Measurements from ENCODE around the gene E2F7. TPM values are rescaled to one million over a fixed set of nuclear protein-coding genes. Genes with fewer than 3 reads are reported as not detected.

The E2F7 gene
- total RNA-seq, 1 donor from 2014 or later: 0.27 TPM

DNA sequence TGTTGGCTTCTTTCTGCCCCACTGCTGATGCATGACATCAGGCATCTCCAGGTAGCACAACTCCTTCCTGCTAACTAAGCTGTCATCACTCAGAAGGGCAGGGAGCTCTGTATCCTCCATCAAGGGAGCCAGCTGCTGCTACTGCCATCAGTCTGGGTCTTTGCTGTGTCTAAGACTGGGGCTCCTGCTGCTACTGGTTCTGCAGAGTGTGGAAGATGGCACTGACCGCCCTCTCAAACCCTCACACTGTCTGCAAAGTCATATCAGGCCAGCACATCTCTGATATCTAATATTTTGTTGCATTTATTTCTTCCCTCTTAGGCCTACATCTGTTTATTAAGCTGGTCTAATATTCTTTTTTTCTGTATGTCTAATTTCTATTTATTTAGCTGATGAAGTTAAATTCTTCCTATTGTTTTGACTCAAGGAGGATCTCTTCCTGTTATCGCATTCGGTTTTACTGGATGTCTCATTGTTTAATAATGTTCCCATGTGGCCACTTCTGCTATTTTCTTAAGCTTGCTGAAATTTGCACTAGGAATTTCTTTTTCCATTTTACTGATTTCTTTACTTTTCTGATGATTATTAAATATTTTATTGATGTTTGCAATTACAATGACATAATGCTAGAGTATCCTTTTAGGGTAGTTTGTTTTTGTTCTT lies 7.6 kb upstream of the E2F7 start:
- no peak overlapping the region for H3K4me3 ChIP-seq
- H3K4me1 ChIP-seq: no peaks in the 10 kb centered on the region
- H3K27ac ChIP-seq (replicated peaks): no peak overlapping the region
- no peaks in the 10 kb centered on the region for H3K36me3 ChIP-seq
- intact Hi-C loops (cut with micrococcal nuclease): no loop called here
- TF ChIP-seq, protein P1, sequence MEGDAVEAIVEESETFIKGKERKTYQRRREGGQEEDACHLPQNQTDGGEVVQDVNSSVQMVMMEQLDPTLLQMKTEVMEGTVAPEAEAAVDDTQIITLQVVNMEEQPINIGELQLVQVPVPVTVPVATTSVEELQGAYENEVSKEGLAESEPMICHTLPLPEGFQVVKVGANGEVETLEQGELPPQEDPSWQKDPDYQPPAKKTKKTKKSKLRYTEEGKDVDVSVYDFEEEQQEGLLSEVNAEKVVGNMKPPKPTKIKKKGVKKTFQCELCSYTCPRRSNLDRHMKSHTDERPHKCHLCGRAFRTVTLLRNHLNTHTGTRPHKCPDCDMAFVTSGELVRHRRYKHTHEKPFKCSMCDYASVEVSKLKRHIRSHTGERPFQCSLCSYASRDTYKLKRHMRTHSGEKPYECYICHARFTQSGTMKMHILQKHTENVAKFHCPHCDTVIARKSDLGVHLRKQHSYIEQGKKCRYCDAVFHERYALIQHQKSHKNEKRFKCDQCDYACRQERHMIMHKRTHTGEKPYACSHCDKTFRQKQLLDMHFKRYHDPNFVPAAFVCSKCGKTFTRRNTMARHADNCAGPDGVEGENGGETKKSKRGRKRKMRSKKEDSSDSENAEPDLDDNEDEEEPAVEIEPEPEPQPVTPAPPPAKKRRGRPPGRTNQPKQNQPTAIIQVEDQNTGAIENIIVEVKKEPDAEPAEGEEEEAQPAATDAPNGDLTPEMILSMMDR (IDR thresholded peaks at IDR 0.05; ENCODE audit: borderline replicate concordance): no peak
- H3K9me3 ChIP-seq (replicated peaks): no peaks in the 10 kb centered on the region
- no peaks in the 10 kb centered on the region for H3K27me3 ChIP-seq (ENCODE audit: low read depth)
- no peak for DNase-seq

- no peaks in the 10 kb centered on the region for H3K36me3 ChIP-seq
- no peak overlapping the region for H3K27ac ChIP-seq (replicated peaks)
- H3K27me3 ChIP-seq (ENCODE audit: low read depth): no peaks in the 10 kb centered on the region
- peaks cover 4% of the 10 kb centered on the region for H3K4me1 ChIP-seq
- no peak overlapping the region for H3K4me3 ChIP-seq
- TF ChIP-seq, protein P1 (IDR thresholded peaks at IDR 0.05; ENCODE audit: borderline replicate concordance): no peak
- no peaks in the 10 kb centered on the region for H3K9me3 ChIP-seq (replicated peaks)
- DNase-seq: no peak
- intact Hi-C loops (cut with micrococcal nuclease): no loop called here
These were observed 5.6 kb upstream of the E2F7 start for GRCh38 chr12:77070800-77071449.

GRCh38 chr12:77070382-77070781 lies 5.0 kb upstream of the E2F7 start:
- Histone ChIP-seq H3K27ac (replicated peaks) (no peak overlapping the region), H3K9me3 (replicated peaks) (no peaks in the 10 kb centered on the region), H3K4me3 (no peak overlapping the region), H3K27me3 (ENCODE audit: low read depth) (no peaks in the 10 kb centered on the region), H3K36me3 (no peaks in the 10 kb centered on the region), H3K4me1 (peaks cover 8% of the 10 kb centered on the region)
- no peak for DNase-seq
- intact Hi-C loops (cut with micrococcal nuclease): no loop called here
- TF ChIP-seq, protein P1 (IDR thresholded peaks at IDR 0.05; ENCODE audit: borderline replicate concordance): no peak

- intact Hi-C loops (cut with micrococcal nuclease): no loop called here
- DNase-seq: no peak
- TF ChIP-seq, protein P1 (IDR thresholded peaks at IDR 0.05; ENCODE audit: borderline replicate concordance): no peak
- Histone ChIP-seq H3K4me3 (peak overlapping the region; percentile 88), H3K9me3 (replicated peaks) (no peaks in the 10 kb centered on the region), H3K36me3 (no peaks in the 10 kb centered on the region), H3K4me1 (peaks cover 25% of the 10 kb centered on the region), H3K27ac (replicated peaks) (no peak overlapping the region), H3K27me3 (ENCODE audit: low read depth) (peaks cover 46% of the 10 kb centered on the region)
These were observed 441 bp downstream of the E2F7 start for GRCh38 chr12:77064896-77065360.

DNA sequence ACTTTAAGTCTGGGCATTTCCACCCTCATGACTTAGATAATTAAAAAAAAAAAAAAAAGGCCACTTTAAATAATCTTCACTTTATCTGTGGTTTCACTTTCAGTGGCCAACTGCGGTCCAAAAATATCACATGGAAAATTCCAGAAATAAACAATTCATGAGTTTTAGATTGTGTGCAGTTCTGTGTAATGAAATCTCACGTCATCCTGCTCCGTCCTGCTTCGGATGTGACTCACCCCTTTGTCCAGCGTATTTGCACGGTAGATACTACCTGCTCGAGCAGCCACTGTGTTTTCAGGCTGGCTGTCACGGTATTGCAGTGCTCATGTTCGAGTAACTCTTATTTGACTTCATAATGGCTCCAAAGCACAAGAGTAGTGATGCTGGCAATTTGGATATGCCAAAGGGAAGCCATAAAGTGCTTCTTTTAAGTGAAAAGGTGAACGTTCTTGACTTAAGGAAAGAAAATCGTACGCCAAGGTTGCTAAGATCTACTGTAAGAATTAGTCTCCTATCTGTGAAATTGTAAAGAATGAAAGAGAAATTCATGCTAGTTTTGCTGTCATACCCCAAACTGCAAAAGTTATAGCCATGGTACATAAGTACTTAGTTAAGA lies 2.4 kb downstream of the E2F7 start:
- Histone ChIP-seq H3K27ac (replicated peaks) (no peak overlapping the region), H3K36me3 (no peaks in the 10 kb centered on the region), H3K9me3 (replicated peaks) (no peaks in the 10 kb centered on the region), H3K4me3 (peak overlapping the region; percentile 51), H3K27me3 (ENCODE audit: low read depth) (peaks cover 55% of the 10 kb centered on the region), H3K4me1 (peaks cover 25% of the 10 kb centered on the region)
- TF ChIP-seq, protein P1 (IDR thresholded peaks at IDR 0.05; ENCODE audit: borderline replicate concordance): no peak
- intact Hi-C loops (cut with micrococcal nuclease): no loop called here
- DNase-seq: no peak
